COLO829 (cell line): Measurements from ENCODE around the gene KLF15.
A peak's percentile ranks its signal among the peaks of the same experiment; 100 is the strongest.
"Not testable (repeated sequence)": the region's sequence is repeated elsewhere in the genome, so short reads cannot be mapped to it uniquely, and the experiment has no call there.

Experiments used
- DNase-seq: peaks from one replicate; pipeline ENCODE4 v3.0.0; 2012; ENCODE audit warnings: low spot score

KLF15 gene

DNA sequence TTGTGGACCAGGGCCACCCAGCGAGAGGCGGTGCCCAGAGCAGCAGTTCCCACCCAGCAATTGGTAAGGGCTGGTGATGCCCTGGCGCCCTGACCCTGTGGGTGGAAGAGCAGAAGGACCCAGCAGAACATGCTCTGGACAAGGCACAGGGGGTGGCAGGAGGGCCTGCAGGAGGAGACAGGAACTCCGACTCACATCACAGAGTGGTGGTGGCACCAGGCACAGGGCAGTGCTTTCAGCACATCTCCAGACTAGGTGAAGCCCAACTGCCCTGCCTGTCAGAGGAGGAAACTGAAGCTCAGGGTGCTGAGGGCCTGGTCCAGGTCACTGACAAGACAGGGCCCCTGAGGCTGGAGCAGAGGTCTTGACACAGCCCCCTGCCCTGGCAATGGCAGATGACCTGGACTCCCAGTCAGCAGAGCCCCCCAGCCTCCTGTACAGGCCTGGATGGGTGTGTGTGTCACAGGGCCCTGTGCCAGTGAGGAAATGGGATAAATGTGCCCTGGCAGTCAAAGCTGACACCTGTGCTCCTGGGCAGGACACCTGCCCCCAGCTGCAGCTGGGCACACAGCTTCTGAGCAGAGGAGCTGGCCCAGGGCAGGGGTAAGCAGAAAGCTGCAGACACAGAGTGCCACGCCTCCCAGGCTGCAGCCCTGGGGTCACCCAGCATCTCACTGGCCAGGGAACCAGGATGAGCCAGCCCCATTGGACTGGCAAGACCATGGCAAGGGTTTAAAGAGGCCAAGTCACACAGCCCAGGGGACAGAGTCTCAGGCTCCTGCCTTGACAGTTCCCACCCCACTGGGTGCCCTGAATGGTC lies 11.4 kb downstream of the KLF15 start:
- DNase-seq, result no peak

DNA sequence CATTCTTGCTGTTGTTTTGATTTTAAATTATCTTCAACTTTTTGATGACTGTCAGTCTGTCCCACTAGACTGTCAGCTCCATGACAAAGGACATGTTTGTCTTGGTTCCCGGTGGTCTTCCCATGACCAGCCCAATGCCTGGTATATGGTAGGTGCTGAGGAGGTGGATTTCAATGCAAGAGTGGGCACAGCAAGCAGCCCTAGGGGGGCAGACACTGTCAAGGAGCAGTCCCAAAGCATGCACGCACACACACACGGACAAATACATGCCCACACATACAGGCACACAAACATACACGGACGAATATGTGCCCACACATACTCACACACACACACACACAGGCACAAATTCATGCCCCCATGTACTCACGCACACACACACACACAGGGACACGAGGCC lies 12.0 kb downstream of the KLF15 start:
- DNase-seq, result no peak

DNA sequence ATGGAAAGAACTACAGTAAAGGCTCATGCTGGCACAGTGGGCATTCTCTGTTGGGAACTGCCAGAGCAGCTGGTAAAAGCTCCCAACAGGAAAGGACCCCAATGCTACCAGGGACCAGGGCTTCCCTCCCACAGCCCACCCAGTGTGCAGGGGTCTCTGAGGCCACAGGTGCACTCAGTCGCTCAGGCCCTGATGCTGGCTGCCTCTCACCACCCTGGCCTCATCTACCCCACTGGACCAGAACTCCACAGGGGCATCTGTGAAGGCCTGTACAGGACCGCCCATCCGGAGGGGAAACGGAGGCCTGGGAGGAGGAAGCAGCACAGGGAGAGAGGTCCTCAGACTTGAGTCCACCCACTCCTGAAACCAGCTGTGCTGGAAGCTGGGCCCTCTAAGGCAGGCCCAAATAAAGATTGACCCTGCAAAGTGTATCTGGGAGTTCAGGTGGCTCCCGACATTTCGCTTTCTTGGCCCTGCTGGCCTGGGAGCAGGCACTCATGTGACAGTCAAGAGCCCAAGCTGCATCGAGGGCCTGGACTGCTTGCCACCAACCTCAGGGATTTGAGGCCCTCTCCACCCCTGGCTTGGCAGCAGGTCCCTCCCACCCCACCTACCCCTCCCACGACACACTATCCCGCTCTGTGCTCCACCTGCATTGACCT lies 12.7 kb downstream of the KLF15 start:
- no peak for DNase-seq

DNA sequence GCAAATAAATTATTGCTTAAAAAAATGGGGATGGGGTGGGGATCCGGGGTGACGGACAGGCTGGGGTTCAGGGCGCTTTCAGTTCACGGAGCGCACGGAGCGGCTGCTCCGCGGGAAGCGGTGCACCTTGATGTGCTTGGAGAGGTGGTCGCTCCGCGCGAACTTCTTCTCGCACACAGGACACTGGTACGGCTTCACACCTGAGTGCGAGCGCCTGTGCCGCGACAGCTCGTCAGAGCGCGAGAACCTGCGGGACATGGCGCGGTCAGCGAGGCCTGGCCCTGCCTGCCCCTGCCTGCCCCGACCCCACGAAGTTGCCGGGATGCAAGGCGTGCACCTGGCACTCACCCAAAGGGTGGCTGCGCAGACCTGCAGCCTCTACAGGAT lies 13.6 kb downstream of the KLF15 start:
- no peak for DNase-seq

DNA sequence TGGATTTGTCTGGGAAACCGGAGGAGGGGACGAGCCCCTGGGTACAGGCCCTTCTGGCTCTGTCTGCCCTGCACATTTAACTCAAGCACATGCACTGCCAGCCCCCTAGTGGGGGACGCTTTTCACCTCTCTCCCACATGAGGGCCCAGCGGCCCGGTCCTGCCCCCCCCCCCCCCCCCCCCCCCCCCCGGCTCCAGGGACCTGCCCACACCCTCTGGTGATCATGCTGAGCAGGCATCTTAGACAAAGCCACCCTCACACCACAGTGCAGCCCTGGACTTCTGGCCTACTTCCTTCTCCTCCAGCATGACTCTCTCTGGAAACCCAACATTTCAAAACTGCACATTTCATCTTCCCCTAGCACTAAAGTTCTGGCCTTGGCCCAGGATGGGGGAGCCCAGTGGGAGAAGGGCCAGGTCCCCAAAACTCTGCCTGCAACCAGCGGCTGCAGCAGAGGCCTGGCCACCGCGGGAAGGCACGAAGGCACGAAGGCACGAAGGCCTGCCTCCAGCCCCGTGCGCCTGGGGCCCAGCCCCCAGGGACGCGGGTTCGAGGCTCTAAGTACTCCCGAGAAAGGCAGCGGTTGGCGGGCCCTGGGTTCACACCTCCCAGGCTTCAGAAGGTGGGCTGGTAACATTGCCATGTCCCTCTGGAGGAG lies 14.1 kb downstream of the KLF15 start:
- DNase-seq, result peak; percentile 44

DNA sequence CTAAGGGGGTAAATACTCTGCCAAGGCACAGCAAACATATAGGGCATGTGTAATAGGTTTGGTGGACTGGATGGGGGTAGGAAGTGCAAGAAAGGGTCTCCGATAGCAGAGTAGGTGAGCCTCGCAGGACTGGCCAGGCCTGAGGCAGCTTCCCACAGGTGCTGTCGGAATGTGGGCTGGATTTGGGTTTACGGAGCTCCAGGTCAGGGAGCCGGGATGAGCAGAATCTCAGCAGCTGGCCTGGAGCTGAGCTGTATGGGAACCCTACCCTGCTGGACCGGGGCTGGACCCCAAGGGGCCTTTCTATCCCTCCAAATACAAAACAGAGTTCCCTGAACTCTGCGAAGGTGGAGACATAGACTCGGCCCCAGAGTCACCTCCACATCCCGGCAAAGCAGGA lies 15.0 kb downstream of the KLF15 start:
- DNase-seq, result no peak

DNA sequence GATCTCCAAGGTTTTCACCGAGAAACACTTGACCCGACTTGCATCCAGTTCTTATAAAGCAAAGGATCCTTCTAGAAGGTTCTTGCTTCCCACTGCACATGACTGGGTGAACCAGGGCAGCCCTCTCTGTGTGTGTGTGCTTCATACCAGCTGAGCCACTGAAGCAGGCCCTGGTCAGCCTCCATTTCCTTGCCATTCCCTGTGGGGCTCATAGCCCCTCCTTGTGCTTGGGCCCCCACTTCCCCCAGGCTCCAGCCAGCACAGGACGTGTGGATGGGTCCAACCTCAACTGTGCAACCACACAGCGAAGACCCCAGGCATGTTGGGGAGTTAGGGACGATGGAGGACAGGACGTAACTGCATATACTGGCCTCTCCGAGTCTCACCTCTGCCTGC lies 15.5 kb downstream of the KLF15 start:
- DNase-seq, result no peak

DNA sequence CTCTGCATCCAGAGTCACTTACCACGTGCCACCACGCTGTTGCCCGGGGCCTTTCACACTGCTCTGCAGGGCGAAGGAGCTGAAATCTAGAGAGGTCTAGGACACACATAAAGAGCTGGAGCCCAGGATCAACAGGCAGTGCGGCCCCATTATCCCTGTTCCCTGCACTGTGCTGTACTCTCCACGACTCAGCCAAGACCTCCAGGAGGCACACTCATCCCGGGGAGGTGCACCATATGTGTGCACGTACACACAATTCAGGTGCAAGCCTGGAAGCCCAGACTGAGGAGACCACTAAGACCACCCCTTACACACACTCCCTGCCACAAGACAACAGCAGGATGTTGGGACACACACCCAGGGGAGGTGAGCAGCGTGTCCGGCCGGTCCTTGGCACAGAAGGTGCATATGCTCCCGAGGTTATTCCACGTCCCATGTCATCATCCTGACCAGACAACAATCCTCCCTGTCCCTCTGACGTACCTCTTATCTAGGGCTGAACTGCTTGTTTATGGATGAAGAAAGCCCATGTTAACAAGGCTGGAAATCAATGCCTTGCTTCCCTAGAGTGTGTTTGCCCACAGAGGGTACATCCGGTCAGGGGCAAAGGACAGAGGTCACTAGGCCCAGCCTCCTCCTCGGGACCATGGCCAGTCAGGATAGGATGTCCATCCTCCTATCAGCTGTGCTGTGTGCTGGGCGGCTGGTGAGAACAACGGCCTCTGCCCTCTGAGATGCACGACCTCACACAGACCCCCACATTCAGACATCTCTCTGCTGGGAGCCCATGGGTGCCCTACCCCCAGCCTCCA lies 16.1 kb downstream of the KLF15 start:
- DNase-seq, result no peak

DNA sequence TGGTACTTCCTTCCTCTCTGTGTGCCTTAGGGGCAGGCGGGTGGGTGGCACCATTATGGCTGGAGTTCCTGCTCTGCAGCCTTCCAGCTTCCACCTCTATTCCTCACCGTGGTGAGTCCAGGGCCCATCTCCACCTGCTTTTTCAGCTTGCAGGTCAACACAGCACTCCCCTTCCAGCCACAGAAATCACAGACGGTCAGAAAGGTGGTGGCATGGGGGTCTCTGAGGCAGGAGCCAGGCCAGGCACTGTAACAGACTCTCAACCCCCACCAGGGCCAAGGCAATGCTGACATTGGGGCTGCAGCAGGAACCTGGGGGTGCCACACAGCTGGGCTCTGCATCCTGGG lies 16.6 kb downstream of the KLF15 start:
- DNase-seq, result no peak

DNA sequence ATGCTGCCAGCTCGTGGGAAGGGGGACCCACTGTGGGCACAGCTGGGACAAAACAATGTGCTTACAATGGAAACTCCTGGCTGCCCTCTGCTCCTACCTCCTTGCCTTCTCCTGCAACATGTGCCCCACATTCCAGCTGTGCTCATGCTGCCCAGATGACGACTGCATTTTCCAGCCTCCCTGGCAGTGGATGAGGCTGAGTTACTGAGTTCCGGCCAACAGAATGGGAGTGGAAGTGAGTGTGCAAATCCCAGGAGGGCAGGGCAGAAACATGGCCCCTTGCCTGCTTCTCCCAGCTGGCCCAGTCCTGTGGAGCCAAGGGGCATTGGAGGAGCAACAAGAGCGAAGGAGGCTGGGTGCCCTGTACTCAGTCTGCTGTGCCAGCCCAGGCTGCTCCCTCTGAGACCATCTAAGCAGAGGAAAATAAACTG lies 17.1 kb downstream of the KLF15 start:
- DNase-seq, result no peak

DNA sequence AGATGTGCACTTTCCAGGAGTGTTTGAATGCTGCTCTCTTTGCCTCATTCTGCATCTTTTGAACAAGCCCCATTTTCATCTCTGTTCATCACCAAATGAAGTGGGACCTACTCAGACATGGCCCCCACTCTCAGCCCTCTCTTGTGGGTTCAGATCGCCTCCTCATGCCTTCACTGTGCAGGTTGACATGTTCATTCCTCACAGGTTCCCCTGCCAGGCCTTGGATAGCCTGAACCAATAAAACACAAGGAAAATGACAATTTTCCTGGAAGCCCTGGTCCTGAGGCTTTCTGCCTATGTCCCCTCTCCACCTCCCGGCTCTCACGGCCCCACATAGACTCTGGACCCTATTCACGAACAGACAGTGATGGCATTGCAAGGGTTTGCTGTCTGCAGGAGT lies 17.7 kb downstream of the KLF15 start:
- no peak for DNase-seq

DNA sequence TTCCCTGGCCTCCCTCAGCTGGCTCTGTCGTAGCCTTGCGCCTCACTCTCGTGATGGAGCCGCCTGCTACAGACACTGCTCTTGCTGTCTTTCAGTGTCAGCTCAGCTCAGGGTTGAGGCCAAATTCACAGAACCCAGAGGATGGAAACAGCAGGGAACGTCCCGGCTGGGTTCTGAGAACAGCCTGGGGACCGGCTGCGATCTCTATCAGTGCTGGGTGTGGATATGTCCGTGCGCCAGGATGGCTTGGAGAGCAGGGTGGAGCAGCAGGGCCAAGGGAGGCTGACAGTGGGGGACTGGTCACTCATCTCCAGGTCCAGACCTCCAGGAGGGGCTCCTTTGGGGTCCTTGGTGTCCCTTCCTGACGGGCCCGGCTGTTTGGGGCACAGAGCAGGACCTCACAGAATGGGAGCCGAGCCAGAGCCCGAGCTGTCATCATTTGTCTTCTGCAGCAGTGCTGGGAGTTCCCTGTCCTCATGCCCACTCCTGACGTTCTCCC lies 18.4 kb downstream of the KLF15 start:
- no peak for DNase-seq

DNA sequence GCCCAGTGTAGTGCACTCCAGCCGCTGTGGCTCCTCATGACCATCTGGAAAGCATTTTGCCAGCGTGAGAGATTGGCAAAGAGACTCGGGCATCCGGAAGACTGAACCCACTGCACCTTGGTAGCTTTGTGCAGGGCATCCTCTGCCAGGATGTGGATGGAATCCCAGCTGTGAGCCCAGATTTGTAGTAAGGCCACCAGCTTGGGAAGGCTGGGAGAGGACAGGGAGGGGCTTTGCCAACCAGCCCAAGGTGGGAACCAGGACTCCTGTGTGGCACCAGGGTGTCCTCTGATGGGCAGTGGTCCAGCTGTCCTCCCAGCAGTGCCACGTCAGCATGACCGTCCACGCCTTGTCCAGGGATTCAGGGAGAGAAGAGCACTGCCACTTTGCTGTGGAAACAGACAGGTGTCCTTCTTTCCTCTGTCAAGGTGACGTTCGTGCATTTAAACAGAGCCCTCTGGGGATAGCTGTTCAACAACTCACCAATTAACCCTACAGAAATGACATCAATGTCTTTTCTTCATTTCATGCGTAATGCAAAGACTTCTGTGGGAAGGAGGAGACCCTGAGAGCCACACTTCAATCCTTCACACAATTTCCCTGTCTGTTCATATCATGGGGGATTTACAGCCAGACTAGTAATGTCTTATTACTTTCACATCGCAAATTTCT lies 19.1 kb downstream of the KLF15 start:
- no peak for DNase-seq

DNA sequence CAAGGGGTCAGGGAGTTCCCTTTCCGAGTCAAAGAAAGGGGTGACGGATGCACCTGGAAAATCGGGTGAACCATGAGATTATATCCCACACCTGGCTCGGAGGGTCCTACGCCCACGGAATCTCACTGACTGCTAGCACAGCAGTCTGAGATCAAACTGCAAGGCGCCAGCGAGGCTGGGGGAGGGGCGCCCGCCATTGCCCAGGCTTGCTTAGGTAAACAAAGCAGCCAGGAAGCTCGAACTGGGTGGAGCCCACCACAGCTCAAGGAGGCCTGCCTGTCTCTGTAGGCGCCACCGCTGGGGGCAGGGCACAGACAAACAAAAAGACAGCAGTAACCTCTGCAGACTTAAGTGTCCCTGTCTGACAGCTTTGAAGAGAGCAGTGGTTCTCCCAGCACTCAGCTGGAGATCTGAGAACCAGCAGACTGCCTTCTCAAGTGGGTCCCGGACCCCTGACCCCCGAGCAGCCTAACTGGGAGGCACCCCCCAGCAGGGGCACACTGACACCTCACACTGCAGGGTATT lies 25.3 kb downstream of the KLF15 start:
- DNase-seq, result not testable (repeated sequence)

DNA sequence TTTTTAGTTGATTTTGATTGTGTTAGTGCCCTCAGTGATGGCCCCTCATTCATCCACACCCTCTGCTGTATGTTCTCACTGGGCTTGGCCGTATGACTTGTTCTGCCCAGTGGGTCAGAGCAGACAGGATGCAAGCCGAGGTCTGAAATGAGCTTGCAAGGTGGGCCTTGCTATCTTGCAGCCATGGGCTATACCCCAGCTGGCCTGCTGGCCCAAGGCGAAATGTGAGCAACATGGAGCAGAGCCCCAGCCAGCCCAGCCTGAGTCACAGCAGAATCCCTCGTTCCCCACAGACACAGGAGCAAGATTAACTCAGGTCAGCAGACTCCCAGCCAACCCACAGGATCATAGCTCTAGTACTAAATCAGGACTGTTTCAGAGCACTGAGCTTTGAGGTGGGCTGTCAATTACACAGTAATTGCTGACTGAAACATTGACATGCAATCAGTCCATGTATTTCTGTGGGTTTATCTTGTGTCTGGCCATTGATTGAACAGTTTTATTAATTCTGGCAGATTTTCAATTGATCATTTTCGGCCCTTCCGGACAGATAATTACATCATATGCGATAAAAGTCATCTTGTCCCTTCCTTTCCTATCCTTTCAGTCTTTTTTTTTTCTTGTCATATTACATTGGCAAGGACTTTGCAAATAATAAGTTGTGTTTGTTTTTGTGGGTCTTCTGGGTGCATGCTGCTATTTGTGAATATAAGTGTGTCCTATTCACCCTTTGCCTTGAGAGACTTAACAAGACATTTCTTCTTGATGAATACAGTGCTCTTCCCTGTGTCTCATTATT lies 27.1 kb downstream of the KLF15 start:
- DNase-seq, result no peak

DNA sequence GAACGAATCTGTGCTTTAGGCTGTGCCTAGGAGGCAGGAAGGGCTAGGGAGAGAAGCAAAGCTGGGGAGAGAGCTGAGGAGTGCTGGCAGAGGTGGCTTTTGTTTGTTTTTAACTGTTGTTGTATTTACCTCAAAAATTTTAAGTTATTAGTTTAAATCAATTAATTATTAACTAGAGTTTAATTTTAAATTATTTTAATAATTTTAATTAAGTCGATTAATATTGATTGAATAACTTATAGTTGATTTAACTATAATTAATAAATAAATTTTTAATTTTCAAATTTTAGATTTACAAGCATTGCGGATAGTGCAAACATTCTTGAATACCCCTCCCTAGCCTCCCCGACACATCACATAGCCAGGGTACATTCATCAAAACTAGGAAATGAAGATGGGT lies 30.6 kb downstream of the KLF15 start:
- DNase-seq, result no peak

DNA sequence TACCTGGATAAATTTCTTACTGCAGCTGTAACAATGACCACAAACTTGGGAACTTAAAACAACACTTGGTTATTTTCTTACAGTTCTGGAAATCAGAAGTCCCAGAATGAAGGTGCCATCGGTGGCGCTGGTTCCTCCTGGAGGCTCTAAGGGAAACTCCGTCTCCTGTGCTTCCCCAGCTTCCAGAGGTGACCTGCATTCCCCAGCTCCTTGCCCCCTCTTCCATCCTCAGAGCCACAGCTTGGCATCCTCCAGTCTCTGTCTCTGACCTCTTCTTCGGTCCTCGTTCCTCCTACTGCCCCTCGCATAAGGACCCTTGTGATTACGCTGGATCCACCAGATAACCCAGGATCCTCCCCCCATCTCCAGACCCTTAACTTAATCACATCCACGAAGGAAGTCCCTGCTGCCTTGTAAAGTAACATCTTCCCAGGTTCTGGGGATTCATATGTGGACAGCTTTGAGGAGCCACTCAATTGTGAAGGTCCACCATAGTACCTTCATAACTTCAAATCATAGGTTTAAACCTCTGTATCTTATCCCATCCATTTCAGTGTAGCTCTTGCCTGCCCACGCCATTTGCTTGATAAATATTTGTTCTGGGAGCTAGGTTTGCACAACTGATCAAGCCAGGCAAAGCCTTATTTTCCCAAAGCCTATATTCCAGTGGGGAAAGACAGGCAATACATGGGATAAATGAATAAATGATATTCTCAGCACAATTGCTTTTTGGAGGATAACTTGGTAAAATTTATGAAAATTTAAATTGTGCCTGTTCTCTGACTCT lies 34.8 kb downstream of the KLF15 start:
- DNase-seq, result no peak

DNA sequence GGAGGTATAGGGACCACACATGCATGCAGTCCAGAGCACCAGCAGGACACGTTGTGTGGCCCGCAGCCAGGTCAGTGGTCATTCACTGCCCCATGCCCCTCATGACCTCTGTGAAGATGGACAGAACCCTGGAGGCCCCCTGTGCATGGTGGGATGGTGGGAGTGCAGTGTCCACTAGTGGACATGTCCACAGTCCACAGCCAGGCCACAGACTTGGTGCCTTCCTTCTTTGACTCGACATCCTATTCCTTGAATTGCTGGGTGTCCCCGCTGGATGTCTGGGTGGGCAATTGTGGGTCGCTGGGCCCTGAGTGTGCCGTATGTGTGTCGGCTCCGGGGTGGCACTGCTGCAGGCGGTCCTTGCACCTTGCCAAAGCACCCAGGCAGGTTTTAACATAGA lies 35.7 kb downstream of the KLF15 start:
- DNase-seq, result no peak

DNA sequence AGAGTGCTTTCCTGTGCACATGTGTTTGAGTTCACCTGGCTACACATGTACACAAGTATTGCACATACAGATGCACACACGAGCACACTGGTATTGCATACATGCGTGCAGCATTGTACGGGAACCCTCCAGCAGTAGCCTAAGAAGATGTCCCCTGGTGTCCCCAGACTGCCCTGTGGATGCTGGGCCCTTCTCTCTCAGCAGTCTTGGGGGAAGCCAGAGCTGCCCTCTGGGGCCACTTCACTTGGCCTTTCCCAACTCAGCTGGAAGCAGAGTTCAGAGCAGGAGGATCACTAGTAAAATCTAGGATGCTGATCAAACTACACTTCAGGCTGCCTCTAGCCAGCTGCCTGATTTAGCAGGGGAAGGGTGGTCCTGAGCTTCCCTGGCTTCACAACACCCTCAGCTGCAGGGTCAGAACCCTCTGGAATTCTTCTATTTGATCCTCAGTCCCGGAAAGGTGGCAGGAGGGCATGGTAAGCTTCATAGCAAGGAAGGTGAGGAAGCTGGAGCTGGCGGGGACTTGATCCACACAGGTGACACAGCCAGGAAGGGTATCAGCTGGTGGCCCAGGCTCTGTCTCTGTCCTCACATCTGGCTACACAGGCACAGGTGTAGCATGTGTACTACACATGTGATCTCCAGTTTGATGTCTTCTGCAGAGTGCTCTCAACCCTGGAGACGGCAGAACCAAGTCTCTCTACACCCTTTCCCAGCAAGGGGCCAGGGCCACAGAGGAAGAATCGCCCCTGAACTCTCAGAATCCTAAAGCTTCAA lies 36.5 kb downstream of the KLF15 start:
- no peak for DNase-seq
